MM.1S (cell line): Measurements from ENCODE around the gene NFE2L3.
A peak's percentile ranks its signal among the peaks of the same experiment; 100 is the strongest.
"Not testable (repeated sequence)": the region's sequence is repeated elsewhere in the genome, so short reads cannot be mapped to it uniquely, and the experiment has no call there.

Experiments used
- DNase-seq: peaks from one replicate; pipeline ENCODE4 v3.0.0-alpha.2; 2015
- H2AFZ ChIP-seq: fragments of 300-600 bp; sonication (generic); 2 replicates; pipeline ENCODE4 v1.6.0; 2016; ENCODE audit warnings: antibody characterized with exemption, low read length
- H3F3A ChIP-seq: fragments of 300-600 bp; sonication (generic); 2 replicates; pipeline ENCODE4 v1.6.1; 2016; ENCODE audit warnings: mild to moderate bottlenecking, antibody characterized with exemption, low read length, moderate library complexity, mixed read lengths; ENCODE audit not compliant: insufficient read depth
- H3K27ac ChIP-seq: fragments of 300-600 bp; sonication (generic); 2 replicates; pipeline ENCODE4 v1.5.1; 2016; ENCODE audit warnings: mild to moderate bottlenecking, low read length
- H3K27me3 ChIP-seq: fragments of 300-600 bp; sonication (generic); replicated peaks from 2 replicates; pipeline ENCODE4 v1.6.0; 2016; ENCODE audit warnings: low read length; ENCODE audit not compliant: insufficient read depth
- H3K36me3 ChIP-seq: fragments of 300-600 bp; sonication (generic); replicated peaks from 2 replicates; pipeline ENCODE4 v1.6.1; 2016; ENCODE audit warnings: mild to moderate bottlenecking, low read length, mixed read lengths; ENCODE audit not compliant: insufficient read depth
- H3K4me1 ChIP-seq: fragments of 300-600 bp; sonication (generic); 2 replicates; pipeline ENCODE4 v1.6.1; 2016; ENCODE audit warnings: low read length, mixed read lengths
- H3K4me2 ChIP-seq: fragments of 300-600 bp; sonication (generic); 2 replicates; pipeline ENCODE4 v1.6.0; 2016; ENCODE audit warnings: low read depth, low read length
- H3K4me3 ChIP-seq: fragments of 300-600 bp; sonication (generic); 2 replicates; pipeline ENCODE4 v1.5.1; 2016; ENCODE audit warnings: low read length, mixed read lengths
- H3K79me2 ChIP-seq: fragments of 300-600 bp; sonication (generic); 2 replicates; pipeline ENCODE4 v1.6.1; 2016; ENCODE audit warnings: mixed run types, low read length, mixed read lengths
- H3K9ac ChIP-seq: fragments of 300-600 bp; sonication (generic); 2 replicates; pipeline ENCODE4 v1.6.1; 2016; ENCODE audit warnings: low read length, mixed read lengths
- H3K9me2 ChIP-seq: fragments of 300-600 bp; sonication (generic); replicated peaks from 2 replicates; pipeline ENCODE4 v1.6.1; 2016; ENCODE audit warnings: mild to moderate bottlenecking, low read length, mixed read lengths; ENCODE audit not compliant: insufficient read depth
- H3K9me3 ChIP-seq: fragments of 300-600 bp; sonication (generic); replicated peaks from 2 replicates; pipeline ENCODE4 v1.6.1; 2016; ENCODE audit warnings: mild to moderate bottlenecking, low read length, mixed read lengths; ENCODE audit not compliant: insufficient read depth
- H4K20me1 ChIP-seq: fragments of 300-600 bp; sonication (generic); 2 replicates; pipeline ENCODE4 v1.6.1; 2016; ENCODE audit warnings: mild to moderate bottlenecking, low read length, moderate library complexity, mixed read lengths; ENCODE audit not compliant: insufficient read depth
- CTCF ChIP-seq: fragments of 300-600 bp; sonication (generic); IDR thresholded peaks from 2 replicates; pipeline ENCODE4 v1.5.1; 2016; ENCODE audit warnings: antibody characterized with exemption, low read length, mixed read lengths
- EZH2 ChIP-seq: fragments of 300-600 bp; sonication (generic); optimal IDR thresholded peaks from 2 replicates; pipeline ENCODE3; 2017; ENCODE audit warnings: low read depth, mild to moderate bottlenecking, antibody characterized with exemption, low read length, mixed read lengths
- EZH2phosphoT487 ChIP-seq: fragments of 300-600 bp; sonication (generic); IDR thresholded peaks from 2 replicates; pipeline ENCODE4 v1.6.1; 2018; ENCODE audit warnings: antibody characterized with exemption, low read length

NFE2L3 gene

GRCh38 chr7:26151096-26151495, 902 bp upstream of the NFE2L3 start:
- peaks cover 26% of the 10 kb centered on the region for H3K4me1 ChIP-seq
- no peaks in the 10 kb centered on the region for H4K20me1 ChIP-seq
- TF ChIP-seq CTCF (no peak), EZH2 (no peak), EZH2phosphoT487 (no peak)
- H3K9ac ChIP-seq = no peak overlapping the region
- peaks cover 23% of the 10 kb centered on the region for H3F3A ChIP-seq
- H3K27me3 ChIP-seq = no peaks in the 10 kb centered on the region
- peak overlapping the region; percentile 82 for H2AFZ ChIP-seq
- no peak overlapping the region for H3K27ac ChIP-seq
- DNase-seq = no peak
- H3K36me3 ChIP-seq = no peaks in the 10 kb centered on the region
- no peaks in the 10 kb centered on the region for H3K9me3 ChIP-seq
- peak overlapping the region; percentile 70; the same call in 1 of the 2 replicates for H3K4me2 ChIP-seq
- peak overlapping the region; percentile 62; the same call in 1 of the 2 replicates for H3K4me3 ChIP-seq
- no peaks in the 10 kb centered on the region for H3K9me2 ChIP-seq
- peaks cover 37% of the 10 kb centered on the region for H3K79me2 ChIP-seq

DNA sequence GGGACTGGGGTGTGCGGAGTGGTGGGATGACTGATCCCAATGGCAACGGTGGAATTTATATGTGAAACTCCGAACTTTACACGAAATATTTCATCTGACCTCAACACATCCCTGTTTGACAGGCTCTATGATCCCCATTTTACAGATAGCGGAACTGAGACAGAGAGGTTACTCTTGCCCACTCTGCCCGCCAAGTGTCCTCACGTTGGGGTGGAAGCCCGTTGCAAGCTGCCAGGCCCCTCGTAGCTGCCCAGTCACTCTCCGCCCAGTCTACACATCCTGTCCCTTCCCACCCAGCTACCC, 397 bp upstream of the NFE2L3 start:
- H3K4me3 ChIP-seq = peak overlapping the region; percentile 62
- peaks cover 26% of the 10 kb centered on the region for H3K4me1 ChIP-seq
- no peak overlapping the region for H3K27ac ChIP-seq
- peaks cover 28% of the 10 kb centered on the region for H3F3A ChIP-seq
- no peaks in the 10 kb centered on the region for H3K27me3 ChIP-seq
- H3K79me2 ChIP-seq = peaks cover 37% of the 10 kb centered on the region
- H3K4me2 ChIP-seq = peak overlapping the region; percentile 70
- peak overlapping the region; percentile 82 for H2AFZ ChIP-seq
- H3K36me3 ChIP-seq = no peaks in the 10 kb centered on the region
- peak overlapping the region; percentile 41; the same call in 1 of the 2 replicates for H3K9ac ChIP-seq
- TF ChIP-seq EZH2phosphoT487 = no peak
- no peak for TF ChIP-seq EZH2
- no peak for TF ChIP-seq CTCF
- H4K20me1 ChIP-seq = no peaks in the 10 kb centered on the region
- no peaks in the 10 kb centered on the region for H3K9me2 ChIP-seq
- DNase-seq = no peak
- no peaks in the 10 kb centered on the region for H3K9me3 ChIP-seq

- not testable (repeated sequence) for H3K9me3 ChIP-seq, H3K9me2 ChIP-seq, H4K20me1 ChIP-seq, H3K36me3 ChIP-seq, H3K27me3 ChIP-seq
- H3K9ac ChIP-seq = peak overlapping the region; percentile 84
- peaks cover 31% of the 10 kb centered on the region for H3K4me1 ChIP-seq
- peak overlapping the region; percentile 85 for H3K4me2 ChIP-seq
- peaks cover 46% of the 10 kb centered on the region for H3K79me2 ChIP-seq
- peaks cover 40% of the 10 kb centered on the region for H3F3A ChIP-seq
- peak overlapping the region; percentile 88 for H3K4me3 ChIP-seq
- H2AFZ ChIP-seq = peak overlapping the region; percentile 47; the same call in 1 of the 2 replicates
- H3K27ac ChIP-seq = peak overlapping the region; percentile 84; the same call in 1 of the 2 replicates
- peak; percentile 46 for DNase-seq
Measured at GRCh38 chr7:26152782-26153240, 813 bp downstream of the NFE2L3 start.

DNA sequence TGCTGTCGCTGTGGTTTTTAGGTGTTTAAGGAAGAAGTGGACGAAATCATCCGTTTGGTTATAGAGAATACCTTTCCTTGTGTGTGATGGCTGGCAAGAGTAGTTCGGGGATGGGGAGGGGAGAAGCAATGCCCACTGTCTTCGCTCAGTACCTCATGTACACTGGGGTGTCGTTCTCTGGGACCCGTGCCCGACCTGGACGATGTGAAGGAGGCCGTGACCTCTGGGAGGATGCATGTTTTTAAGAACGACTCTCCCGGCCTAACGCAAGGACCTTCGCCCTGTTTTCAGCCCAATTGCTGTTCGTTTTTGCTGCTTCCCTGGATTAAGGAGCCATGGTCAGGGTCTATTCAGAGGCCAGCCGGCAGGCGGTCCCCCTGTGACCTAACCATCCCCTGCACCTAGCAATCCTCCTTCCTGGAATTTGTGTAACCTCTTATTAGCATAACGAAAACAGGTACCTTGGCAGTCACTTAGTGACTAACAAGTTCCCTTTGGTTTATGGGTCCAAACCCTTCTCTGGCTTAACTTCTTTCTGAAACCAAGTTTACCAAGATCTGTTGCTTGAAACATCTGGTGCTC, 1.3 kb downstream of the NFE2L3 start:
- H2AFZ ChIP-seq = peak overlapping the region; percentile 47; the same call in 1 of the 2 replicates
- H3K36me3 ChIP-seq = no peaks in the 10 kb centered on the region
- peaks cover 51% of the 10 kb centered on the region for H3K79me2 ChIP-seq
- peak overlapping the region; percentile 88 for H3K4me3 ChIP-seq
- H3K27me3 ChIP-seq = no peaks in the 10 kb centered on the region
- no peaks in the 10 kb centered on the region for H4K20me1 ChIP-seq
- peak; percentile 22 for DNase-seq
- peaks cover 41% of the 10 kb centered on the region for H3F3A ChIP-seq
- peak overlapping the region; percentile 84; the same call in 1 of the 2 replicates for H3K27ac ChIP-seq
- H3K4me1 ChIP-seq = peaks cover 37% of the 10 kb centered on the region
- H3K4me2 ChIP-seq = peak overlapping the region; percentile 85
- no peaks in the 10 kb centered on the region for H3K9me3 ChIP-seq
- H3K9ac ChIP-seq = peak overlapping the region; percentile 84
- no peak for TF ChIP-seq CTCF
- TF ChIP-seq EZH2 = no peak
- TF ChIP-seq EZH2phosphoT487 = no peak
- no peaks in the 10 kb centered on the region for H3K9me2 ChIP-seq
